GM12873 (cell line): ENCODE results near the gene CS.

Experiments
- CTCF ChIP-seq: IDR thresholded peaks from 2 replicates; pipeline ENCODE4 v1.5.1; 2012; ENCODE audit warnings: low read depth, mild to moderate bottlenecking, moderate library complexity, low read length, control low read depth; ENCODE audit not compliant: insufficient read depth; ENCODE audit errors: missing control alignments

The CS gene

GRCh38 chr12:56299853-56300643, at the start of gene CS:
Gene CS (minus strand): TSS chr12:56300330. CDS start chr12:56300201, 129 bp downstream.
- no peak for TF ChIP-seq CTCF

- TF ChIP-seq CTCF, result no peak
These were observed 48.6 kb upstream of the CS start for GRCh38 chr12:56348776-56349175.

GRCh38 chr12:56346675-56347074, 46.5 kb upstream of the CS start:
- TF ChIP-seq CTCF, result peak; percentile 34

GRCh38 chr12:56341616-56342015, 41.5 kb upstream of the CS start:
- TF ChIP-seq CTCF, result no peak

GRCh38 chr12:56339158-56339422, 39.0 kb upstream of the CS start:
- no peak for TF ChIP-seq CTCF

GRCh38 chr12:56338308-56339157, 38.4 kb upstream of the CS start, which contains the start of gene IL23A:
Gene IL23A (plus strand): TSS chr12:56338884. CDS start chr12:56339045, 161 bp downstream.
- TF ChIP-seq CTCF, result no peak

GRCh38 chr12:56337753-56338251, 37.7 kb upstream of the CS start:
- TF ChIP-seq CTCF, result no peak
